ENCODE results near the gene OR8H2. TPM values are rescaled to one million over a fixed set of nuclear protein-coding genes. Genes with fewer than 3 reads are reported as not detected.

The OR8H2 gene
- not detected in 2 replicates for total RNA-seq

GRCh38 chr11:56103210-56103737 is at the start of gene OR8H2:
Gene OR8H2 (plus strand): TSS chr11:56103687. CDS start chr11:56105043, 1,356 bp downstream.

GRCh38 chr11:56093008-56093407 is 10.5 kb upstream of the OR8H2 start, which contains the start of gene OR8I2:
Gene OR8I2 (plus strand): TSS chr11:56093308. CDS start chr11:56093308, 0 bp downstream.

GRCh38 chr11:56122073-56122472 is 18.6 kb downstream of the OR8H2 start, which contains the start of gene OR8H3:
Gene OR8H3 (plus strand): TSS chr11:56122373. CDS start chr11:56122373, 0 bp downstream.

GRCh38 chr11:56140151-56140661 is 36.7 kb downstream of the OR8H2 start, which contains the start of gene OR8J3:
Gene OR8J3 (minus strand): TSS chr11:56140201. CDS start chr11:56137718, 2,483 bp downstream.

Other genes starting within 250 kb of the OR8H2 start
- not detected in 2 replicates for gene TRIM51, start 220.4 kb upstream of the OR8H2 start, total RNA-seq
- gene OR5W2, start 189.1 kb upstream of the OR8H2 start, total RNA-seq: not detected in 2 replicates
- not detected in 2 replicates for gene OR5I1, start 167.3 kb upstream of the OR8H2 start, total RNA-seq
- gene OR10AG1, start 133.7 kb upstream of the OR8H2 start, total RNA-seq: not detected in 2 replicates
- not detected in 2 replicates for gene OR5F1, start 109.1 kb upstream of the OR8H2 start, total RNA-seq
- not detected in 2 replicates for gene OR5AS1, start 76.0 kb upstream of the OR8H2 start, total RNA-seq
- gene OR8I2, start 10.4 kb upstream of the OR8H2 start, total RNA-seq: not detected in 2 replicates
- not detected in 2 replicates for gene OR8H3, start 18.7 kb downstream of the OR8H2 start, total RNA-seq
- gene OR8J3, start 36.5 kb downstream of the OR8H2 start, total RNA-seq: not detected in 2 replicates
- not detected in 2 replicates for gene OR8K5, start 56.6 kb downstream of the OR8H2 start, total RNA-seq
- not detected in 2 replicates for gene OR5J2, start 72.9 kb downstream of the OR8H2 start, total RNA-seq
- not detected in 2 replicates for gene OR5T2, start 130.6 kb downstream of the OR8H2 start, total RNA-seq
- gene OR5T3, start 148.6 kb downstream of the OR8H2 start, total RNA-seq: not detected in 2 replicates
- not detected in 2 replicates for gene OR5T1, start 170.5 kb downstream of the OR8H2 start, total RNA-seq
- not detected in 2 replicates for gene OR8H1, start 188.6 kb downstream of the OR8H2 start, total RNA-seq
- not detected in 2 replicates for gene OR8K3, start 211.5 kb downstream of the OR8H2 start, total RNA-seq
- not detected in 2 replicates for gene OR8K1, start 242.4 kb downstream of the OR8H2 start, total RNA-seq